H1 (cell line): ENCODE data around the gene ZNF511. TPM values are rescaled to one million over a fixed set of nuclear protein-coding genes. Genes with fewer than 3 reads are reported as not detected.

ENCODE experiments used
- CTCF ChIA-PET: fragments of 300-600 bp; sonication (Branson Sonifier 250); formaldehyde crosslinking; loops from one replicate; lab custom pipeline; 2021; ENCODE audit not compliant: partially characterized antibody; lab: Charles Lee
- POLR2A ChIA-PET: fragments of 300-600 bp; sonication (Branson Sonifier 250); formaldehyde crosslinking; loops from one replicate; lab custom pipeline; 2021; ENCODE audit warnings: inconsistent platforms; ENCODE audit not compliant: partially characterized antibody; lab: Charles Lee
- DNase-seq, 2 experiments: peaks; one replicate each; pipeline versions ENCODE4 v3.0.0 to v3.0.0-alpha.2; 2010 to 2022; ENCODE audit warnings: low spot score in 2 of 2, low read depth in 1 of 2, mixed read lengths in 1 of 2
- FAIRE-seq: peaks from 2 replicates; lab custom pipeline; 2011; peaks lifted over from hg19 to GRCh38; lab: Jason Lieb, UNC
- H2AFZ ChIP-seq: 2 replicates; pipeline ENCODE4 v1.8.1; 2012; ENCODE audit warnings: low read length, inconsistent platforms
- H2AK5ac ChIP-seq: 2 replicates; pipeline ENCODE4 v1.6.1; 2013; ENCODE audit warnings: low read depth, low read length
- H2BK120ac ChIP-seq: replicated peaks from 2 replicates; pipeline ENCODE3; 2013; ENCODE audit warnings: low read depth, low read length, inconsistent platforms
- H2BK12ac ChIP-seq: 2 replicates; pipeline ENCODE4 v1.6.1; 2013; ENCODE audit warnings: low read depth, low read length
- H2BK15ac ChIP-seq: 2 replicates; pipeline ENCODE4 v1.6.1; 2013; ENCODE audit warnings: low read length
- H2BK20ac ChIP-seq: 2 replicates; pipeline ENCODE4 v1.6.1; 2013; ENCODE audit warnings: low read length
- H2BK5ac ChIP-seq: 2 replicates; pipeline ENCODE4 v1.6.1; 2013; ENCODE audit warnings: low read depth, low read length
- H3K14ac ChIP-seq: 2 replicates; pipeline ENCODE4 v1.6.1; 2013; ENCODE audit warnings: inconsistent platforms; ENCODE audit not compliant: insufficient read length
- H3K18ac ChIP-seq: 2 replicates; pipeline ENCODE4 v1.6.1; 2013; ENCODE audit warnings: low read length; ENCODE audit errors: extremely low read depth
- H3K23ac ChIP-seq: 2 replicates; pipeline ENCODE4 v1.6.1; 2013; ENCODE audit warnings: inconsistent platforms; ENCODE audit not compliant: insufficient read length
- H3K23me2 ChIP-seq: 2 replicates; pipeline ENCODE4 v1.6.1; 2013; ENCODE audit warnings: low read depth, low read length
- H3K27ac ChIP-seq: 2 replicates; pipeline ENCODE4 v1.6.1; 2011; ENCODE audit warnings: low read depth, low read length, inconsistent platforms
- H3K27me3 ChIP-seq, 4 experiments: replicated peaks in 1 of 4; 1 replicate in 1 of 4; 2 replicates in 3 of 4; pipeline versions ENCODE4 v1.6.1 to v1.8.1; 2011 to 2013; ENCODE audit warnings: low read length in 3 of 4, mild to moderate bottlenecking in 3 of 4, inconsistent platforms in 2 of 4, mixed read lengths in 2 of 4, moderate library complexity in 1 of 4; ENCODE audit not compliant: control insufficient read depth in 3 of 4, insufficient read depth in 3 of 4; ENCODE audit errors: extremely low read depth in 1 of 4
- H3K36me3 ChIP-seq, 4 experiments: 2 replicates each; pipeline versions ENCODE4 v1.6.1 to v1.8.1; 2011 to 2013; ENCODE audit warnings: mild to moderate bottlenecking in 4 of 4, low read length in 3 of 4, moderate library complexity in 2 of 4, control low read depth in 1 of 4, inconsistent platforms in 1 of 4; ENCODE audit not compliant: insufficient read depth in 4 of 4, control insufficient read depth in 2 of 4
- H3K4ac ChIP-seq: replicated peaks from 2 replicates; pipeline ENCODE3; 2013; ENCODE audit warnings: low read length, low read depth, mixed read lengths, inconsistent platforms; ENCODE audit not compliant: insufficient read length
- H3K4me1 ChIP-seq, 4 experiments: replicated peaks in 1 of 4; 1 replicate in 1 of 4; 2 replicates in 3 of 4; pipeline versions ENCODE4 v1.6.1 to v1.8.1; 2011 to 2013; ENCODE audit warnings: low read length in 3 of 4, inconsistent platforms in 2 of 4, mixed read lengths in 1 of 4; ENCODE audit not compliant: insufficient read depth in 4 of 4, control insufficient read depth in 3 of 4
- H3K4me2 ChIP-seq, 2 experiments: 2 replicates each; pipeline versions ENCODE4 v1.6.1 to v1.8.1; 2011 to 2013; ENCODE audit warnings: low read depth in 2 of 2, low read length in 2 of 2, control low read depth in 1 of 2, inconsistent platforms in 1 of 2, mild to moderate bottlenecking in 1 of 2; ENCODE audit not compliant: insufficient read depth in 1 of 2
- H3K4me3 ChIP-seq, 4 experiments: fragments of 200-600, 300-600 bp in 1 of 4; sonication (generic), shearing (Covaris generic), sonication (Bioruptor Twin) in 1 of 4; 2 replicates each; pipeline versions ENCODE4 v1.5.1 to v1.8.1; 2011 to 2016; ENCODE audit warnings: low read length in 4 of 4, low read depth in 3 of 4, control low read depth in 2 of 4, inconsistent platforms in 2 of 4, mild to moderate bottlenecking in 2 of 4, mixed read lengths in 1 of 4, moderate library complexity in 1 of 4; ENCODE audit not compliant: insufficient read depth in 2 of 4; ENCODE audit errors: extremely low read depth in 1 of 4
- H3K56ac ChIP-seq: replicated peaks from 2 replicates; pipeline ENCODE3; 2013; ENCODE audit warnings: low read depth, mild to moderate bottlenecking, mixed read lengths, low read length, inconsistent platforms; ENCODE audit not compliant: insufficient read length
- H3K79me1 ChIP-seq: 2 replicates; pipeline ENCODE4 v1.6.1; 2013; ENCODE audit warnings: low read depth, low read length, control low read depth
- H3K79me2 ChIP-seq, 2 experiments: 2 replicates each; pipeline versions ENCODE4 v1.6.1 to v1.8.1; 2012 to 2013; ENCODE audit warnings: low read length in 2 of 2, mild to moderate bottlenecking in 2 of 2, inconsistent platforms in 1 of 2; ENCODE audit not compliant: insufficient read depth in 2 of 2, control insufficient read depth in 1 of 2
- H3K9ac ChIP-seq, 4 experiments: replicated peaks in 1 of 4; 1 replicate in 1 of 4; 2 replicates in 3 of 4; pipeline versions ENCODE4 v1.6.1 to v1.8.1; 2011 to 2013; ENCODE audit warnings: low read depth in 3 of 4, low read length in 3 of 4, control low read depth in 2 of 4, mild to moderate bottlenecking in 2 of 4, moderate library complexity in 2 of 4, inconsistent platforms in 1 of 4; ENCODE audit errors: extremely low read depth in 1 of 4
- H3K9me3 ChIP-seq, 2 experiments: 2 replicates each; pipeline versions ENCODE4 v1.6.1 to v1.8.1; 2012 to 2013; ENCODE audit warnings: mild to moderate bottlenecking in 2 of 2, moderate library complexity in 2 of 2, control low read depth in 1 of 2, inconsistent platforms in 1 of 2, low read depth in 1 of 2, low read length in 1 of 2, mixed read lengths in 1 of 2; ENCODE audit not compliant: insufficient read depth in 2 of 2
- H4K20me1 ChIP-seq, 2 experiments: replicated peaks in 1 of 2; 2 replicates each; pipeline versions ENCODE3 to v1.8.1; 2011 to 2013; ENCODE audit warnings: inconsistent platforms in 2 of 2, low read length in 2 of 2, mild to moderate bottlenecking in 1 of 2; ENCODE audit not compliant: insufficient read depth in 2 of 2, control insufficient read depth in 1 of 2
- H4K5ac ChIP-seq: 2 replicates; pipeline ENCODE4 v1.6.1; 2013; ENCODE audit warnings: low read length, low read depth, mixed read lengths, inconsistent platforms; ENCODE audit not compliant: insufficient read length
- H4K8ac ChIP-seq: 2 replicates; pipeline ENCODE4 v1.8.0; 2013; ENCODE audit warnings: mild to moderate bottlenecking, moderate library complexity, low read length, inconsistent platforms; ENCODE audit not compliant: insufficient read depth; ENCODE audit errors: extremely low read depth
- H4K91ac ChIP-seq: replicated peaks from 2 replicates; pipeline ENCODE3; 2013; ENCODE audit warnings: low read length, mixed read lengths, inconsistent platforms; ENCODE audit not compliant: insufficient read length
- CTBP2 ChIP-seq: IDR thresholded peaks from 2 replicates; pipeline ENCODE4 v1.7.0; 2011; ENCODE audit warnings: borderline replicate concordance, mild to moderate bottlenecking, moderate library complexity, mixed read lengths, low read length; ENCODE audit not compliant: insufficient read depth, insufficient read length
- HDAC6 ChIP-seq: IDR thresholded peaks from one replicate; pipeline ENCODE4 v1.7.1; 2012; ENCODE audit warnings: low read depth, mild to moderate bottlenecking, inconsistent platforms, low read length, moderate library complexity
- KDM5A ChIP-seq: fragments of 200-600 bp; IDR thresholded peaks from 2 replicates; pipeline ENCODE4 v1.7.1; 2012; ENCODE audit warnings: mild to moderate bottlenecking, low read length, inconsistent platforms, mixed read lengths
- RNF2 ChIP-seq: fragments of 200-900, 300-1000 bp; sonication (generic); IDR thresholded peaks from 2 replicates; pipeline ENCODE4 v1.7.1; 2016; ENCODE audit warnings: borderline replicate concordance, low read depth, mild to moderate bottlenecking, antibody characterized with exemption, low read length; ENCODE audit not compliant: poor library complexity, severe bottlenecking; ENCODE audit errors: missing control alignments
- SAP30 ChIP-seq: fragments of 300-600 bp; sonication (generic); IDR thresholded peaks from 2 replicates; pipeline ENCODE4 v1.7.1; 2012; ENCODE audit warnings: low read length, moderate library complexity, mild to moderate bottlenecking, inconsistent platforms; ENCODE audit not compliant: insufficient read depth, insufficient replicate concordance
- YY1 ChIP-seq: IDR thresholded peaks from 2 replicates; pipeline ENCODE4 v1.6.1; 2011; ENCODE audit warnings: low read depth, mild to moderate bottlenecking, low read length
- WGBS, 2 experiments: shearing (Covaris generic) in 1 of 2; methylation state at CpG; one replicate each; pipeline versions ENCODE4 v1.1.6 to v1.1.7; 2013 to 2015; ENCODE audit warnings: low lambda C conversion rate in 2 of 2, mixed read lengths in 2 of 2, inconsistent platforms in 1 of 2, low coverage in 1 of 2, missing lambda C conversion rate in 1 of 2; ENCODE audit not compliant: insufficient replicate concordance in 2 of 2, insufficient coverage in 1 of 2, insufficient read length in 1 of 2; ENCODE audit errors: extremely low coverage in 1 of 2, missing lambda C conversion rate in 1 of 2; 5-methylcytosine and 5-hydroxymethylcytosine counted together
- polyA plus RNA-seq, 7 experiments: library from polyadenylated mRNA; depleted of rRNA in 3 of 7; stranded (reverse) in 5 of 7; unstranded in 2 of 7; fragments of >200 nt in 5 of 7; fragments of 200-250 nt in 2 of 7; gene quantifications; 1 replicate in 5 of 7; 2 replicates in 1 of 7; 4 replicates in 1 of 7; pipeline versions ENCODE4 v1.2.1 to v1.2.3, GENCODE V29; 2011 to 2013; ENCODE audit warnings: missing spikeins in 2 of 7, mixed read lengths in 2 of 7
- total RNA-seq: library from RNA; stranded (reverse); fragmentation: NEBNext Ultra II Directional; extraction: Animal tissue kit (Norgen Biotek cat#: 25700); gene quantifications from 2 replicates; pipeline ENCODE4 v1.2.1, GENCODE V29; 2021

Gene ZNF511
- total and polyA plus RNA-seq, 2 of the 8 experiments (the other 6 are each of a cell fraction or from before 2014, with no cell fraction given) = 55.4 to 71.7 TPM

- no peak overlapping the region for H3K14ac ChIP-seq
- peaks cover 0 to 15% (median 5%) of the 10 kb centered on the region in 4 experiments; a peak in 4 of 7 replicates for H3K4me1 ChIP-seq
- H3K9ac ChIP-seq = no peak overlapping the region
- H2AK5ac ChIP-seq = no peak overlapping the region
- H2BK15ac ChIP-seq = no peak overlapping the region
- no peak overlapping the region for H3K23ac ChIP-seq
- H3K27ac ChIP-seq = no peak overlapping the region
- CTCF ChIA-PET = interaction anchor here (1.3 to 4.9 kb wide), 2 partner anchors 22 to 26 kb away, joined by 3 to 57 read pairs; no protein-coding TSS in a partner anchor
- H3K9me3 ChIP-seq = no peaks in the 10 kb centered on the region
- H2AFZ ChIP-seq = no peak overlapping the region
- FAIRE-seq (no peak), DNase-seq (no peak)
- H3K79me1 ChIP-seq = no peaks in the 10 kb centered on the region; the same call in 1 of the 2 replicates
- POLR2A ChIA-PET = interaction anchor here (0.8 to 5.0 kb wide), 4 partner anchors 9 to 36 kb away, joined by 3 to 38 read pairs (median 3); partner anchors contain the start of gene PRAP1
- H3K79me2 ChIP-seq = no peaks in the 10 kb centered on the region
- H2BK120ac ChIP-seq = no peak overlapping the region
- no peak overlapping the region for H4K5ac ChIP-seq
- no peak for TF ChIP-seq YY1
- TF ChIP-seq RNF2 = no peak
- no peak for TF ChIP-seq CTBP2
- no peak for TF ChIP-seq SAP30
- no peak for TF ChIP-seq HDAC6
- TF ChIP-seq KDM5A = no peak
- H3K4me3 ChIP-seq = no peak overlapping the region
- no peak overlapping the region for H3K56ac ChIP-seq
- WGBS, 2 experiments = 88% methylated on average over 6 of the region's 6 CpGs; no CpG with 5 or more reads in 1 of the 2 experiments
- no peak overlapping the region for H3K4me2 ChIP-seq
- no peaks in the 10 kb centered on the region; a peak in 2 of 8 replicates for H3K36me3 ChIP-seq
- H4K91ac ChIP-seq = no peak overlapping the region
- peaks cover 7 to 16% of the 10 kb centered on the region in 2 experiments for H4K20me1 ChIP-seq
- H3K23me2 ChIP-seq = peaks cover 6% of the 10 kb centered on the region; the same call in 1 of the 2 replicates
- H3K27me3 ChIP-seq = peaks cover 0 to 16% (median 4%) of the 10 kb centered on the region in 4 experiments; a peak in 5 of 7 replicates
- H2BK20ac ChIP-seq = no peak overlapping the region
- H2BK5ac ChIP-seq = no peak overlapping the region
- H4K8ac ChIP-seq = no peak overlapping the region
- H3K4ac ChIP-seq = no peak overlapping the region
- H3K18ac ChIP-seq = no peak overlapping the region
- H2BK12ac ChIP-seq = no peak overlapping the region
Measured at GRCh38 chr10:133355266-133355665, 46.6 kb downstream of the ZNF511 start.
